NCI-H748 (cell line): Measurements from ENCODE around the gene MT1H.
A peak's percentile ranks its signal among the peaks of the same experiment; 100 is the strongest.

Experiments used
- DNase-seq: peaks from one replicate; lab custom pipeline; 2025; ENCODE audit not compliant: unreplicated experiment; lab: John Stamatoyannopoulos, UW

The MT1H gene

DNA sequence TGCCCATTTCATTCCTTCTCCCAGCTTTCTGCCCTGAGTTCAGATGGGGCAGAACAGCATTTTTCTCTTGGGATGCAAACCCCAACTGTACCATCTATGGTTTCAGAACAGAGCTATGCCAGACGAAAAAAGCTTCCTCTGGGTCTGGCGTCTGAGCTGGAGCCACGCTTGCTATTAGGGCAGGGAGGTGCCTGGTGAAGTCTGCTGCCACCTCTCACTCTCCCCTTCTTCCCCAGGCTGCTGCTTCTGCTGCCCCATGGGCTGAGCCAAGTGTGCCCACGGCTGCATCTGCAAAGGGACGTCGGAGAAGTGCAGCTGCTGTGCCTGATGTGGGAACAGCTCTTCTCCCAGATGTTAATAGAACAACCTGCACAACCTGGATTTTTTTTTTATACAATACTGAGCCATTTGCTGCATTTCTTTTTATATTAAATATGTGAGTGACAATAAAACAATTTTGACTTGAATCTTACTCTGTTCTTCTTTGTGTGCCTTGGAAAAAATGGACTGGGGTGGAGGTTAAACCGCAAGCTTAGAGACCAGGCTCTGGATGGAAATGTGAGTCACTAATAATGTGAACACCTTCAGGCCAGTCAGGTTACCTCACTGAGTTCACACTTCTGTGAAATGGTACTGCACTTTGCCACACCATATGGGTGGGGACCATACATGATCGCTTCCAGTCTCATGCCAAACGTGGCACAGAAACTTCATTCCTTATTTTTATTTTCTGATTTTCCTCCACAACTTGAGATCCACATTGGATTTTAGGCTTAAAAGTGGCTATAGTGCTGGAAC lies 32.8 kb upstream of the MT1H start:
- no peak for DNase-seq

DNA sequence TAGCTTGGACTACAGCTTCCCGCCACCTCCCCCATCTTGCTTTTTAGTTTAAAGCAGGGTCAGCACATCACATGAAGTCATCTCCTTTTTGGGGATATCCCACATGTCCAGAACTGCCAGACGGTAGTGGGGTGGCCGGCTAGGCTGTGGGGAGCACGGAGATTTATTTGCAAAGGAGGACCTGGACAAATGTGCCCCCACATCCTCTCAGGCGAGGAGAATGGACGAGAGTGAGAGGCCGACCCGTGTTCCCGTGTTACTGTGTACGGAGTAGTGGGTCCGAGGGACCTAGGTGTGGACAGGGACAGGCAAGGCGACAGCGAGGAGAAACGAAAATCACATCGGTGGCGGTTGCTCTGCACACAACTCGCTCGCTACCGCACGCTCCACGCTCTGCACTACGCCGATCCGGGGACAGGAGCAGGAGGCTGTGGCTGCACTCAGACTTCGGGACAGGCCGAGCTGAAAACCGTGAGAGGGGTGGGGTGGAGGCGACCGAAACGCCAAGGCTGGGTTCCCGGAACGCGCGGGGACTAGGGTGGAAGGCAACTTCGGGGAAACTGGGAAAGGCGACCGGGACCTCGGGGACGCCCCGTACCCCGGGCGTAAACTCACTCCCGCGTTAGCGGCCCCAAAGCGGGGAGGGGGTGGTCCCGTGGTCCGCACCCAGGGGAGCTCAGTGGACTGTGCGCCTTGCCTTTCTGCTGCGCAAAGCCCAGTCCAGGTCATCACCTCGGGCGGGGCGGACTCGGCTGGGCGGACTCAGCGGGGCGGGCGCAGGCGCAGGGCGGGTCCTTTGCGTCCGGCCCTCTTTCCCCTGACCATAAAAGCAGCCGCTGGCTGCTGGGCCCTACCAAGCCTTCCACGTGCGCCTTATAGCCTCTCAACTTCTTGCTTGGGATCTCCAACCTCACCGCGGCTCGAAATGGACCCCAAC lies 31.5 kb upstream of the MT1H start, which contains the start of gene MT1A:
MT1A (plus strand) TSS at position 853 of the 937 bp plus-strand sequence; CDS start at position 926, 73 bp downstream.
- peak; percentile 42 for DNase-seq

DNA sequence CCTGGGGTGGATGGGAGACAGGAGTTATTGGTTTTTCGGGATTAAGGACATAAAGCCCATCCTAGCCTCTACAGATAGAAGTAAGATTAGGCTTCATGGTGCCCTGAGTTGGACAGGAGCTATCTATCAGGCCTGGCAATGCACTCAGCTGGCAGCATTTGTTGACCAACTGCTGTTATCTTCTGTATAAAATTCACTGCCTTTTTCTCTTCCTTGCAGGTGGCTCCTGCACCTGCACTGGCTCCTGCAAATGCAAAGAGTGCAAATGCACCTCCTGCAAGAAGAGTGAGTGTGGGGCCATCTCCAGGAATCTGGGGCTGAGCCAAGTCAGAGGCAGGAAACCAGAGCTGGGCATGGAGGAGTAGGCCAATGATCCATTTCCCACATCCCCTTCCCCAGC lies 30.6 kb upstream of the MT1H start:
- DNase-seq: no peak

DNA sequence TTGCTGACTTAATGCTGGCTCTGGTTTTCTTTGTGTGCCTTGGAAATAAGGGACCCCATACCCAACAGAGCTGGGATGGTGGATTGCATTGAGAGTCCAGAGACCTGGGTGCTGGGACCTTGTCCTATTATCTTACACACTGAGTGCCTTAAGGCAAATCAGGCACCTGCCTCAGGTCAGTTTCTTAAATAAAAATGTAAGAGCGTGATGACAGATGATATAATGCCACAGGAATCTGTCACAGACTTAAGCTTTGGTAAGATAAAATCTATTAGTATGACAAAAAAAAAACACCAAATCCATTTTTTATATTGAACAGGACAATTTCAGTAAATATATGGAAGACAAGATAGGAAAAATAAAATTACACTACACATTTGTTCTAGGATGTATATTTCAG lies 29.5 kb upstream of the MT1H start:
- no peak for DNase-seq

DNA sequence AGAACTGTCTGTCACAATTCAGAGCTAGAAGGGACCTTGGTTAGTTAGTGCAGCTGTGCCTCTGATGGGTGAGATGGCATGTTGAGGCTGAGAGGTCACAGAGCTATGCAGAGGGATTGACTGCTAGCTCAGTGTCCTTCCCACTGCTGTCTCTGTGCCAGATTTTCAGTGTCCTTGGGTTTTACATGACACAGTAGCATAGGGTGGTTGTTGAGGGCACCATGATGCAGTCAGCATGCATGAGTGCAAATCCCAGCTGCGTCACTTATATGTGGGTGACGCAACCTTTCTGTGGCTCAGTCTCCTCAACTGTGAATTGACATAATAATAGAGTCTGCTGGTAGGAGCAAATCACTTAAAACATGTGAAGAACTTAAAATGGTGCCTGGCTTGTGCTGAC lies 28.4 kb upstream of the MT1H start:
- no peak for DNase-seq

DNA sequence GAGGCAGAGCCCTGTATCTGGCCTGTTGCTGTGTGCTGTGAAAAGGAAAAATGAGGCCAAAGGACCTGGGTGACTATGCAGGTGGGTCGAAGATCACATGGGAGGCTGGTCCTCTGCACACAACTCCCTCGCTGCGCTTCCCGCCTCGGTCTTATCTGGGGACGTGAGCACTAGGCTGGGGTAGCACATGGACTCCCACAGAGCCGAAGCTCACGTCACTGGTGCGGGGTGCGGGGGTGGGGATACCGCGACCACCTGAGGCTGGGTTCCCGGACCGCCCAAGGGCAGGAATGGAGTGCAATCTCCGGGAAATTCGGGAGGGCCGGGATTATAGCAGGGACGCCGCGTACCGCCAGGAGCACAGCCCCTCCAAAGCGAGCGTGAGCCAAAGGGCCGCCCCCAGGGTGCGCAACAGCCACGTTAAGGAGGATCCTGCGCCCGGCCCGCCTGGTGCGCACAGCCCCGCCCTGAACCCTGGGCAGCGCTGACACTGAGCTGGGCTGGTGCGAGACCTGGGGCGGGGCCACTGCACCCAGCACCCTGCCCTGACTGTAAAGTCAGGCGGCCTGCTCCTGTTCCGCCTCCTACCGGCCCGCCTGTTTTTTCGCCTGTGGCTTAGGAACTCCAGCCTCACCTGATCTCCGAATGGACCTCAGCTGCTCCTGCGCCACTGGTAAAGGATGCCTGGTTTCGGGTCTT lies 26.4 kb upstream of the MT1H start:
- no peak for DNase-seq

DNA sequence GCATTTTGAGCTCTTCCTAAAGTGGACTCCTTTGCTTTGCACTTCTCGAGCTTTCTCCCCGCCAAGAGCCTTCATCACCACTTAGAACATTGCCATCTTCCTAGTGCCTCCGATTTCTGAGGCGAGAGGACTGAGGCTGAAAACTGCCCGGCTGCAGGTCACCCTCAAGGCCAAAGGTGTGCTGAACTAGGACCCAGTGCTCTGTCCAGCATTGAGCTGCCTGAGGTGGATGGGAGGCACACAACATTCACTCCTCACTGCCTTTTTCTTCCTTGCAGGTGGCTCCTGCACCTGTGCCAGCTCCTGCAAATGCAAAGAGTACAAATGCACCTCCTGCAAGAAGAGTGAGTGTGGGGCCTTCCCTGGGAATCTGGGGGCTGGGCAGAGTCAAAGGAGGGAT lies 25.8 kb upstream of the MT1H start:
- no peak for DNase-seq

DNA sequence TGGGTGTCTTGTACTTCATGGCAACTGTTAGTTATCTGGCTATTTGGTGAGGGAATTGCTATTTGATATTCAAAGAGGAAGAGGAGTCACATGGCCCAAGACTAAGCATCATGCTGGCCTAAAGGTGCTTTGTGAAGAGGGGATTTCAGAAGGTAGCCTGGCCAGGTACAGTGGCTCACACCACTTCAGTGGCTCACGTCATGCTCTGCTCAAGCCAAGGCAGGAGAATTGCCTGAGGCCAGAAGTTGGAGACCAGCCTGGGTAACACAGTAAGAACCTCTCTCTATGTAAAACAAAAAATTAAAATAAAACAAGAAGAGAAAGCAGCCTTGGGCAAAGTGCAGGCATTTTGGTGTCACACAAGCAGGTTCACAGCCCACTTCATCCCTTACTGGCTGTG lies 24.3 kb upstream of the MT1H start:
- no peak for DNase-seq

DNA sequence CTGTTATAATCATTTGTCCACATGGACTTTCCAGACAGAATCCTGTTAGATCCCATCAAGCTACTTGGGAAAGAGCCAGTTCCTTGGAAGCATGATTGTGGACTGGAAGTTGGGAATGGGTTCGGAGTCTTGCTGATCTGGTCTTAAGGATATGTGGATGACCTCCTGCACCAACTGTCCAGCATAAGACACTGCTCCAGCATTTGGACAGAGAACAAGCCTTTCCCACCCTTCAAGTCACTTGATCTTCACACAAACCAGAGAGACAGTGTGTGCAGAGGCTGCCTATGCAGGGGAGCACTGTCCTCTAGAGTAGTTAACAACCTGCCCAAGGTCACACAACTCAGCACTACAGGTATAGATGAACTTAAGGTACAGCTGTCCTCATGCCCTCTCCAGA lies 23.8 kb upstream of the MT1H start:
- DNase-seq: no peak

DNA sequence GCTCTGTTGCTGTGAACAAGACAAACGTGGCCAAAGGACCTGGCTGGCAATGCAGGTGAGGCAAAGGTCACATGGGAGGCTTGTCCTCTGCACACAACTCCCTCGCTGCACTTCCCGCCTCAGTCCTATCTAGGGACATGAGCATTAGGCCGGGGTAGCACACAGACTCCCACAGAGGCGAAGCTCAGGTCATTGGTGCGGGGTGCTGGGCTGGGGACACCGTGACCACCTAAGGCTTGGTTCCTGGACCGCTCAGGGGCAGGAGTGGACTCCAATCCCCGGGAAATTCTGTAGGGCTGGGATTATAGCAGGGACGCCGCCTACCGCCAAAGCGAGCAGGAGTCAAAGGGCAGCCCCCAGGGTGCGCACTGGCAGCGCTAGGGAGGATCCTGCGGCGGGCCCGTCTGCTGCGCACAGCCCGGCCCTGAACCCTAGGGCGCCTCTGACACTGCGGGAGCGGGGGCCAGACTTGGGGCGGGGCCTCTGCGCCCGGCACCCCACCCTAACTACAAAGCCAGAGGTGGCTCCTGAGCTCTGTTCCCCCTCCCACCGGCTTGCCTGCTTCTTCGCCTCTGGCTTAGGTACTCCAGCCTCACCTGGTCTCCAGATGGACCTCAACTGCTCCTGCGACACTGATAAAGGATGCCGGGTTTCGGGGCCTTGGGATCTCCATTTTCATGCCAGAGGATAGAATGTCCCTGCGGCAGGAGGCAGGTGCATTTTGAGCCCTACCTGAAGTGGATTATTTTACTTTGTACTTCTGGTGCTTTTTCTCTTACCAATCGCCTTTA lies 21.8 kb upstream of the MT1H start:
- no peak for DNase-seq

DNA sequence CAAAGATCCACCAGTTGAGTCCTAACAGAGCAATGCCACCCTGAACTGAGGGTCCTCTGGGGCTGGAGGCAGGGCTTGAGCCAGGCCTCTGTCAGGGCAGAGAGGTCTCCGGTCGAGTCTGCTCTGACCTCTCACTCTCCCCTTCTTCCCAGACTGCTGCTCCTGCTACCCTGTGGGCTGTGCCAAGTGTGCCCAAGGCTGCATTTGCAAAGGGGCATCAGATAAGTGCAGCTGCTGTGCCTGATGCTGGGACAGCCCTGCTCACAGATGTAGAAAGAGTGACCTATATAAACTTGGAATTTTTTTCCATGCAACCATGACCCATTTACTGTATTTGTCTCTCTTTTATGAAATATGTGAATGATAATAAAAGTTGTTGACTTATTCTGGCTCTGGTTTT lies 20.3 kb upstream of the MT1H start:
- no peak for DNase-seq

DNA sequence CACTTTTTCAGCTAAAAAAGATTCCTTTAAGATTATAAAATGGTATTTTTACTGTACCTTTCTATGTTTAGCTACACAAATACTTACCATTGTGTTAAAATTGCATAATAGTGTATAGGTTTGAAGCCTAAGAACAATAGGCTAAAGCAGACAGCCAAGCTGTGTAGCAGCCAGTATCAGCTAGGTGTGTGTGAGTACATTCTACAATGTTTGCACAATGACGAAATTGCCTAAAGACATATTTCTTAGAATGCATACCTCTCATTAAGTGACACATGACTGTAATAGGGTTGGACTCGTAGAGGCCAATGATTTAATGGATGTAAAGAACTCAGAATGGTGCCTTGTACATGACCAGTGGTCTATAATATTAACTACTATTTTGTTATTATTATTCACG lies 19.8 kb upstream of the MT1H start:
- DNase-seq: no peak

DNA sequence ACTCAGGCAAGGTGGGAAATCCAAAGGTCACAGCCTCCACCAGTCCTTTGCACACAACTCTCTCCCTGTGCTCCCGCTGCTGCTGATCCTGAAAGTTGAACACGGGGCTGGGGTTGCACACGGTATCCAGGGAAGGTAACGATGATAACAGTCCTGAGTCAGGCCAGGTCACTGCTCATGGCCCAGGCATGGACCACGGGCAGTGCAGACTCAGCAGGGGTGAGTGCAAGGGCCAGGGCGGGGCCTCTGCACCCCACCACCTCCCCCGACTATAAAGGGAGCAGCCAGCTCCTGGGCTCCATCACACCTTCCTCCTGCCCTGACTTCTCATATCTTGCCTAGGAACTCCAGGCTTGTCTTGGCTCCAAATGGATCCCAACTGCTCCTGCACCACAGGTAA lies 18.0 kb upstream of the MT1H start, which contains the start of gene MT1B:
MT1B (plus strand) TSS at position 301 of the 400 bp plus-strand sequence; CDS start at position 369, 68 bp downstream.
- no peak for DNase-seq

DNA sequence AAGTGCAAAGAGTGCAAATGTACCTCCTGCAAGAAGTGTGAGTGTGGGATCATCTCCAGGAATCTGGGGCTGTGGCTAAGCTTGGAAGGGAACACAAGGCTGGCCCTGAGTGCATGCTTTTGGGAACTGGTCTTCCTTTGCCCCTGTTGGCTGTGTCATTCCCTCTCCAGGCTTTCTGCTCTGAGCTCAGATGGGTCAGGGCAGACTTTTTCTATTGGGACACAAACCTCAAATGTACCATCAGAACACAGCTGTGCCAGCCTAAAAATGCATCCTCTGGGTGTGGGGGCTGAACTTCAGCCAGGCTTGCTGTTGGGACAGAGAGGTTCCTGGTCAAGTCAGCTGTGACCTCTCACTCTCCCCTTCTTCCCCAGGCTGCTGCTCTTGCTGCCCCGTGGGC lies 17.0 kb upstream of the MT1H start:
- DNase-seq: no peak

DNA sequence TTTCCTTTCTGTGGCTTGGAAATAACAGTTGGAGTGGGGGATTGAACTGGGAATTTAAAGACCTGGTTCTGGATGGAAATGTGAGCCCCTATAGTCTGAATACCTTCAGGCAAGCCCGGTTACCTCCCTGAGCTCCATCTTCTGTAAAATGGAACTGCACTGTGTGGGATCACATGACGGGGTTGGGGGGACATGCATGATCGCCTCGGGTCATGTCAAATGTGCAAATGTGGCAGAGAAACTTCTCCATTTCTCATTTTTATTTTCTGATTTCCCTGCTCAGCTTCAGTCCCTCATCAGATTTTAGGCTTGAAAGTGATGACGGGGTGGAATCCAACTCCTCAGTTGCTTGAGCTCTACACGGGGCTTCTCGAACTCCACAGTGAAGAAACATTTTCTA lies 16.4 kb upstream of the MT1H start:
- no peak for DNase-seq

DNA sequence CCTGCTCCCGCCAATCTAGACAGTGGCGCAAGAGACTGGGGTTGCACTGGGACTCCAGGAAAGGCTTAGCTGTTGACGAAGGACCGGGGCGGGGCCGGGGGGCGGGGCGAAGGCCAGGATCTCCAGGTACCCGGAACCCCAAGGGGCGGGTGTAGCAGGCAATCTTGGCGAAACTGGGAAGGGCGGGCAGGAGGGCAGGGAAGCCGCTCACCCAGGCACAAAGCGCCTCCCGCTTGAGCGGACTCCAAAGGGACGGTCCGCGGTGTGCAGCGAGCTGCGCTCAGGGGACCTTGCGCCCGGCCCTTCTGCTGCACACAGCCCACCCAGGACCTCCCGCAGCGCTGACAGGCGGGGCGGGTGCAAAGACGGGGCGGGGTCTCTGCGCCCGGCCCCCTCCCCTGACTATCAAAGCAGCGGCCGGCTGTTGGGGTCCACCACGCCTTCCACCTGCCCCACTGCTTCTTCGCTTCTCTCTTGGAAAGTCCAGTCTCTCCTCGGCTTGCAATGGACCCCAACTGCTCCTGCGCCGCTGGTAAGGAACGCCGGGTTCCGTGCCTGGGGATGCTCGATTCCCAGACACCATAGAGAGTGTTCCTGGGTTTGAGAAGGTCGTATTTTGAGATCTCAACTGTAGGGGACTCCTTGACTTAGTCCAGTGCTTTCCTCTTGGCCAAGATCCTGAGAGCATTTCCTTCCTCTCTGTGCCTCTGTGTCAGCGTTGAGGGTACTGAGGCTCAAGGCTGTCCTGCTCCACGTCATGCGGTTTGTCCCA lies 11.9 kb upstream of the MT1H start, which contains the start of gene MT1F:
MT1F (plus strand) TSS at position 405 of the 772 bp plus-strand sequence; CDS start at position 505, 100 bp downstream.
- peak; percentile 69 for DNase-seq

DNA sequence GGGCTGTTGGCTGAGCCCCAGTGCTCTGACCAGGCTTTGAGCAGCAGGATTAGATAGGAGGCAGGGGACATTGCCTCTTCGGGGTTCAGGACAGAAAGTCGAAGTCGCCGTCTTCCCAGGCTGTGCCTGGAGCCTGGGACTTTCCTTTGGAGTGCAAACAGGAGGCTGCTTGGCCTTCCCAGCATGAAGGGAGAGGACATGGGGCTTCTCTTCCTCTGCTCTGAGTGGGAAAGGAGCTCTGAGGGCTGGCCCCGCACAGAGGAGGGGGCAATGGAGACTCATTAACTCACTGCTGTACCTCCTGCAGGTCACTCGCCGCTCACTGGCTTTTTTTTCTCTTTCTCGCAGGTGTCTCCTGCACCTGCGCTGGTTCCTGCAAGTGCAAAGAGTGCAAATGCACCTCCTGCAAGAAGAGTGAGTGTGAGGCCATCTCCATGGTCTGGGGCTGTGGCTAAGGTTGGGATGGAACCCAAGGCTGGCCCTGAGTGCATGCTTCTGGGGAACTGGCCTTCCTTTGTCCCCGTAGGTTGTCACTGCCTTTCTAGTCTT lies 11.2 kb upstream of the MT1H start:
- DNase-seq: no peak

DNA sequence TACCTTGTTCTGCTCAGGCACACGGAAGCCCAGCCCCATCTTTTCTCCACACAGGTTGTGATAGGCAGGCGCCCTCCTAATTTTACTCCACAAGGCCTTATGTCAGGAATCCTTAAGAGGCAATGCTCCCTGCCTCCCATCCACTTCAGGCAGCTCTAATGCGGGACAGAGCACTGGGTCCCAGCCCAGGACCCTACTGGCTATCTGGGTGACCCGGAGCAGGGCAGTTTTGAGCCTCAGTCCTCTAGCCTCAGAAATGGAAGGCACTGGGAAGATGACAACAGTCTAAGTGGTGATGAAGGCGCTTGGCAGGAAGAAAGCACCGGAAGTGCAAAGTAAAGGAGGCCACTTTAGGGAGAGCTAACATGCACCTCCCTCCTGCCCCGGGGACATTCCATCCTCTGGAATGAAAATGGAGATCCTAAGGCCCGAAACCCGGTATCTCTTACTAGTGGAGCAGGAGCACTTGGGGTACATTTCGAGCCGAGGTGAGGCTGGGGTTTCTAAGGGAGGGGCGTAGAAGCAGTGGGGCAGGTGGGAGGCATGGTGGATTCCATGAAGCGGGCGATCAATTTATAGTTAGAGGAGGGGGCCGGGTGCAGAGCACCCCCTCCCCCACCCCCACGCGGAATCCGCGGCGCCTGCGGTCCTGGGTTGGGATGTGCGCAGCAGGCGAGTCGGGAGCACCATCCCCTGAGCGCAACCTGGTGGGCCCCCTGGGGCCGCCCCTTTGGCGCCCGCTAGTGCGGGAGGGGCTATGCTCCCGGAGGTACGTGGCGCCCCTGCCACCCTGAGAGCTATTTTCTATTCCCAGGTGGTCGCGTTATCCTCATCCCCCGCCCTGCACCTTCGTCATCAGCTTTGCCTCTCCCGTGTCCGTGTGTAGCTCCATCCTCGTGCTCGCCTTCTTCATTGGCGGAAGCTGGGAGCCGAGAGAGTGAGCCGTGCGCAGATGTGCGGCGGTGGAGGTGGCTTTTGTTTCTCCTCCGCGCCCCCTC lies 7.0 kb upstream of the MT1H start:
- no peak for DNase-seq
